BE2C (cell line): ENCODE results near the gene HDAC4.

ENCODE experiments used
- DNase-seq: peaks from one replicate; pipeline ENCODE4 v3.0.0-alpha.2; 2020
- H3K27me3 ChIP-seq: fragments of 250-450 bp; sonication (Bioruptor Pico); 2 replicates; pipeline ENCODE4 v1.5.1; 2020; ENCODE audit warnings: mild to moderate bottlenecking
- H3K36me3 ChIP-seq: fragments of 250-450 bp; sonication (Bioruptor Pico); 2 replicates; pipeline ENCODE4 v1.5.1; 2020; ENCODE audit warnings: mild to moderate bottlenecking
- H3K4me1 ChIP-seq: fragments of 250-450 bp; sonication (Bioruptor Pico); 2 replicates; pipeline ENCODE4 v1.5.1; 2020
- H3K4me3 ChIP-seq: 2 replicates; pipeline ENCODE4 v1.5.1; 2011; ENCODE audit warnings: low read depth, low read length
- H3K9me3 ChIP-seq: fragments of 250-450 bp; sonication (Bioruptor Pico); 2 replicates; pipeline ENCODE4 v1.5.1; 2020
- TF ChIP-seq, protein P1 (sequence below): IDR thresholded peaks from 2 replicates; pipeline ENCODE4 v1.5.1; 2012; ENCODE audit warnings: mild to moderate bottlenecking, low read depth, low read length

Gene HDAC4

DNA sequence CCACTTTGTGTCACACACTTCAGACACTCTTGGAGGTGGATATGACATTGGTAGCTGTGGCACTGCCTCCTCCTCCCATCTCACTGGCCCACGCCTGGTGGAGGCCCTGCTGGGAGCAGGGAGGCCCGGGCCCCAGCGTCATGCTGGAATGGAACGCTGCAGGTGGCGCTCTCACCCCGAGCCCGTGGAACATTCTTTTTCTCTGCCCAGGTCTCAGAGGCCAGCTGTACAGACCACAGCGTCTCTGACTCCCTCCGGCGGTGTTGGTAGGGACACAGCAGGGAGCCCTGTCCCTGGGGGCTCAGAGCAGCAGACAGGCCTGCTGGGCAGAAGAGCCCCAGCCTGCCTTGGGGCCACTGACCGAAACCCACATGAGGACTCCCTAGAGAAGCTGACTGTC lies 334.9 kb downstream of the HDAC4 start:
- DNase-seq = no peak
- TF ChIP-seq, protein P1, sequence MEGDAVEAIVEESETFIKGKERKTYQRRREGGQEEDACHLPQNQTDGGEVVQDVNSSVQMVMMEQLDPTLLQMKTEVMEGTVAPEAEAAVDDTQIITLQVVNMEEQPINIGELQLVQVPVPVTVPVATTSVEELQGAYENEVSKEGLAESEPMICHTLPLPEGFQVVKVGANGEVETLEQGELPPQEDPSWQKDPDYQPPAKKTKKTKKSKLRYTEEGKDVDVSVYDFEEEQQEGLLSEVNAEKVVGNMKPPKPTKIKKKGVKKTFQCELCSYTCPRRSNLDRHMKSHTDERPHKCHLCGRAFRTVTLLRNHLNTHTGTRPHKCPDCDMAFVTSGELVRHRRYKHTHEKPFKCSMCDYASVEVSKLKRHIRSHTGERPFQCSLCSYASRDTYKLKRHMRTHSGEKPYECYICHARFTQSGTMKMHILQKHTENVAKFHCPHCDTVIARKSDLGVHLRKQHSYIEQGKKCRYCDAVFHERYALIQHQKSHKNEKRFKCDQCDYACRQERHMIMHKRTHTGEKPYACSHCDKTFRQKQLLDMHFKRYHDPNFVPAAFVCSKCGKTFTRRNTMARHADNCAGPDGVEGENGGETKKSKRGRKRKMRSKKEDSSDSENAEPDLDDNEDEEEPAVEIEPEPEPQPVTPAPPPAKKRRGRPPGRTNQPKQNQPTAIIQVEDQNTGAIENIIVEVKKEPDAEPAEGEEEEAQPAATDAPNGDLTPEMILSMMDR = 0 out of 2 replicates have a peak, but pooled peaks have one; percentile 14
- peaks cover 19% of the 10 kb centered on the region for H3K36me3 ChIP-seq
- no peaks in the 10 kb centered on the region for H3K4me1 ChIP-seq
- no peak overlapping the region for H3K4me3 ChIP-seq
- H3K9me3 ChIP-seq = no peaks in the 10 kb centered on the region
- no peaks in the 10 kb centered on the region for H3K27me3 ChIP-seq

DNA sequence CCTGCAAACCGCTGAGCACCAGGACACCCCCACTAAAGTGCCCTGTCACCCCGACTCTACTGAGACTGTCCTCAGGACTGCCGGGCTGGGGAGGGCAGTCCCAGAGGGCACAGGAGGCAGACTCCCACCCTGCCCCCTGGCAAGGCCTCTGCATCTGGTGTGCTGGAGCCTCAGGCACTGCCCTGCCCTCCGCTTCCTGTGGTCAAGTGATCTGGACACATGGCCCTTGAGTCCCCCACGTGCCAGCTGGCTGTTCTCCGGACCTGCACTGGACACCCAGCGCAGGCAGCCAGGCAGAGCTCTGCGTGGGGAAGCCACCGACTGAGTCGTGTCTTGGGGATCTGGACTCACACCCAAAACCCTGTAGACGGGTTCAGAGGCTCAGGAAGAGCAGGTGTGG lies 335.3 kb downstream of the HDAC4 start:
- Histone ChIP-seq H3K4me1 (no peaks in the 10 kb centered on the region), H3K4me3 (no peak overlapping the region), H3K9me3 (no peaks in the 10 kb centered on the region), H3K36me3 (peaks cover 19% of the 10 kb centered on the region), H3K27me3 (no peaks in the 10 kb centered on the region)
- DNase-seq = no peak
- TF ChIP-seq, protein P1 = no peak

DNA sequence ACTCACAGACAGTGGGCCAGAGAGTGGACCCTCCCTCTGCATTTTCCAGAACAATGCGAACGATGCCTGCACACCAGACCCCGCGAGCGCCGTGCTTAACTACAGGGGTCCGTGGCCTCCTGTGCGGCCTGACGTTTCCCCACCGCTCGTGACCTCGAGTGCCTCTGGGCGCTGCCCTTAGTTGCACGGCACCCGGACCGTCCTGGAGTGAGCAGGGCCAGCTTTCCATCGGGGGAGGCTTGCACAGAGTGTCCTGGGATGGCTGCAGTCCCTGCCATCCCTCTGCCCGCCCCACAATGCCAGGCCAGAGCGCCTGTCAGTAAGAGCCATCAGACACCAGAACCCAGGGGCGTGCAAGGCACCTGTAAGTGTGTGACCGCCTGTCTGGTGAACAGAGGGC lies 335.9 kb downstream of the HDAC4 start:
- Histone ChIP-seq H3K36me3 (peaks cover 19% of the 10 kb centered on the region), H3K4me1 (no peaks in the 10 kb centered on the region), H3K4me3 (no peak overlapping the region), H3K27me3 (no peaks in the 10 kb centered on the region), H3K9me3 (no peaks in the 10 kb centered on the region)
- TF ChIP-seq, protein P1 = no peak
- DNase-seq = no peak

DNA sequence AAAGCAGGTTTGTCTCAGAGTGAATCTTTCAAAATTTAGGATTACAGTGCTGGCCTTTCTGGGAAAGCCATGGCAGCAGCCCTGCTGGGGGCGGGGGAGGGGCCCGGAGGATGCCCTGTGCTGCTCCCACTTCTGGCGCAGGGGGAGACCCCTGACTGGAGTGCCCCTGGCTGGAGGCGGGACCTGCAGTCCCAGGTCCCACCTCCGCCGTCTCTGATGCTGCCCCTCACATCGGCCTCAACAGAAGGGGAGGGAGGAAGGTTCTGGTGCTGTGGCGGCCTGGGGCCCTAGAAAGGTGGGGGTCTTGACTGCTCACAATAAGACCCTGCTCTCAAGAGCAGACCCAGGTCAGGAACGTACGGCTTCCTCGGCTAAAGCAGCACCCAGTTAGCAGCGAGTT lies 336.6 kb downstream of the HDAC4 start:
- Histone ChIP-seq H3K4me3 (no peak overlapping the region), H3K4me1 (no peaks in the 10 kb centered on the region), H3K36me3 (peaks cover 19% of the 10 kb centered on the region), H3K9me3 (no peaks in the 10 kb centered on the region), H3K27me3 (no peaks in the 10 kb centered on the region)
- no peak for DNase-seq
- TF ChIP-seq, protein P1 = no peak

DNA sequence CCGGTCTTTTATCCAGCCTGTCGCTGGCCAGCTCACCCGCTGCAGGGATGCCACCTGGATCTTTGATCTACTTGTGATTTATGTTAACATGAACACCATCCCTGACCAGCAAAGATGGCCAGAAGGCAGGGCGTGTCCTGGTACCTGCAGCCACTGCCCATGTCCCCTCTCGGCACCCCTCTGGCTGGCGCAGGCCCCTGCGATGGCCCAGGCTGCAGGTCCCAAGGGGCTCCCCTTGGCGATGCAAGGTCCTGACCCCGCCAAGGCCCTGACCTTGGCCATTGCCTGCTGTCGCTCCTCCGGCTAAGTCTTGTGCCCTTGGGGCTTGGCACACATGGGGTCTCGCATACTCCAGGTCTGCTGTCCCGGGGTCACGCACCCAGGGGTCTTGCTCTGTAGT lies 338.1 kb downstream of the HDAC4 start:
- TF ChIP-seq, protein P1 = no peak
- Histone ChIP-seq H3K9me3 (no peaks in the 10 kb centered on the region), H3K27me3 (no peaks in the 10 kb centered on the region), H3K4me1 (no peaks in the 10 kb centered on the region), H3K4me3 (no peak overlapping the region), H3K36me3 (peaks cover 15% of the 10 kb centered on the region)
- no peak for DNase-seq

DNA sequence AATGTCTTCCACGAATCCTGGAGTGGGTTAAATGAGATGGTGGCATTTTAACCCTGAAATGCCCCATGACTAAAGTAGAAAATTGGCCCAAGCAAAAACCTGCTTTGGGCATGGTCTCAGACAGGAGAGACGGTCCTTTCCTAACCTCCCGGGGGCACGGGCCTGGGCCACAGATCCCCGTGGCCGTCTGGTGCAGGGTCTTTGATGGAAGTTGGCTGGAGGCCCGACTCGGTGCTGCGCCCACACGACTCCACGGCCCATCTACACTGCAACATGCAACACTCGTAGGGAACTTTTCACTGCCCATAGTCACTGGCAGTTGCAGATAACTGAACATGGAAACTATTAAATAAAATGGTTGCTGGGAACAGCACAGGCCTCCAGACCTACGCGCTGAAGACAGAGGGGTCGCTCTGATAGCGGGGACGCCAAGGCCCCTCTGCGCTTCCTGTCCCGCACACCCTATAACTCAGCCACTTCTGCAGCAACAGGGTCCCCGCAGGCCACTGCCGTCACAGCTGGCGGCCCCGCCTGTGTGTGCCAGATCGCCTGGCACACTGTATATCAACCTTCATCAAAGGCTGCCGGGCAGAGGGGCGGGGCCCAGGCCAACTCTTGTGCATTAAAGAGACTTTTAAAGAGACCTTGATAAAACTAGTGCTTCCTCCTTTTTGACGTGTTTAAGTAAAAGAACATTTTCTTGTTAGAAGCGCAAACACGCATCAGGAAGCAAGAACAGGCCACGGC lies 338.8 kb downstream of the HDAC4 start:
- H3K4me3 ChIP-seq = no peak overlapping the region
- TF ChIP-seq, protein P1 = no peak
- H3K4me1 ChIP-seq = no peaks in the 10 kb centered on the region
- DNase-seq = peak; percentile 64
- H3K36me3 ChIP-seq = peaks cover 11% of the 10 kb centered on the region
- H3K27me3 ChIP-seq = no peaks in the 10 kb centered on the region
- H3K9me3 ChIP-seq = no peaks in the 10 kb centered on the region
